GM12878 (cell line): ENCODE measurements around the gene MCOLN1. TPM values are rescaled to one million over a fixed set of nuclear protein-coding genes. Genes with fewer than 3 reads are reported as not detected.

ENCODE experiments used
- BCL3 ChIP-seq: IDR thresholded peaks from 2 replicates; pipeline ENCODE4 v1.6.1; 2011; ENCODE audit warnings: borderline replicate concordance, low read depth, mild to moderate bottlenecking, moderate library complexity, low read length; ENCODE audit not compliant: insufficient read depth, poor library complexity, severe bottlenecking
- EGR1 ChIP-seq, 2 experiments: IDR thresholded peaks; 1 replicate in 1 of 2; 2 replicates in 1 of 2; pipeline ENCODE4 v1.6.1; 2011 to 2012; ENCODE audit warnings: low read depth in 2 of 2, low read length in 2 of 2, borderline replicate concordance in 1 of 2, mild to moderate bottlenecking in 1 of 2, moderate library complexity in 1 of 2
- GATAD2B ChIP-seq: fragments of 450-650 bp; conservative IDR thresholded peaks from 2 replicates; pipeline ENCODE4 v1.6.1; 2017; ENCODE audit warnings: low read depth, mild to moderate bottlenecking, moderate library complexity
- HDGF ChIP-seq: fragments of 450-650 bp; IDR thresholded peaks from 2 replicates; pipeline ENCODE4 v1.6.1; 2016; ENCODE audit warnings: antibody characterized with exemption
- IRF4 ChIP-seq: IDR thresholded peaks from 2 replicates; pipeline ENCODE4 v1.6.1; 2011; ENCODE audit warnings: low read depth, low read length
- KAT2A ChIP-seq: conservative IDR thresholded peaks from 2 replicates; pipeline ENCODE4 v1.6.1; 2011; ENCODE audit warnings: low read depth, low read length; ENCODE audit not compliant: control insufficient read depth
- POLR2A ChIP-seq: IDR thresholded peaks from 2 replicates; pipeline ENCODE4 v1.6.1; 2011; ENCODE audit warnings: low read depth, mild to moderate bottlenecking, low read length
- POLR2AphosphoS5 ChIP-seq: IDR thresholded peaks from 2 replicates; pipeline ENCODE4 v1.6.1; 2011; ENCODE audit warnings: mild to moderate bottlenecking, low read length, inconsistent platforms
- SREBF2 ChIP-seq: IDR thresholded peaks from 2 replicates; pipeline ENCODE4 v1.6.1; 2012; ENCODE audit warnings: mild to moderate bottlenecking, low read length
- SRF ChIP-seq, 2 experiments: IDR thresholded peaks; 2 replicates each; pipeline ENCODE4 v1.6.1; 2011; ENCODE audit warnings: low read depth in 2 of 2, low read length in 2 of 2, mild to moderate bottlenecking in 1 of 2, moderate library complexity in 1 of 2
- STAT3 ChIP-seq: IDR thresholded peaks from 2 replicates; pipeline ENCODE4 v1.6.1; 2011; ENCODE audit warnings: low read depth, low read length, improper control_type of control experiment
- USF1 ChIP-seq: IDR thresholded peaks from 2 replicates; pipeline ENCODE4 v1.6.1; 2011; ENCODE audit warnings: borderline replicate concordance, low read depth, mild to moderate bottlenecking, moderate library complexity, mixed read lengths, low read length; ENCODE audit not compliant: insufficient read depth; ENCODE audit errors: extremely low read length
- ZNF24 ChIP-seq: fragments of 450-650 bp; IDR thresholded peaks from 2 replicates; pipeline ENCODE4 v1.6.1; 2017; ENCODE audit warnings: antibody characterized with exemption, mild to moderate bottlenecking
- polyA plus RNA-seq, 11 experiments: library from polyadenylated mRNA; depleted of rRNA in 4 of 11; unstranded in 6 of 11; stranded (reverse) in 5 of 11; fragments of >200 nt; fragmentation: Nextera tagmentation in 4 of 11; fragmentation: Illumina TruSeq in 1 of 11; extraction: Ambion mirVana in 4 of 11; extraction: Trizol in 1 of 11; gene quantifications; 1 replicate in 1 of 11; 2 replicates in 10 of 11; pipeline versions ENCODE4 v1.2.1 to v1.2.3, GENCODE V29; 2011 to 2016; ENCODE audit warnings: inconsistent platforms in 2 of 11, missing spikeins in 2 of 11, low read depth in 1 of 11
- total RNA-seq, 4 experiments: library from RNA; depleted of rRNA in 3 of 4; stranded (reverse); fragments of >200 nt in 3 of 4; fragmentation: Illumina TruSeq in 1 of 4; extraction: Trizol in 1 of 4; gene quantifications; 2 replicates each; pipeline versions ENCODE4 v1.2.1 to v1.2.3, GENCODE V29; 2013 to 2021
- TF ChIP-seq, protein P1 (sequence below): fragments of 450-650 bp; formaldehyde crosslinking; IDR thresholded peaks from 2 replicates; pipeline ENCODE4 v1.5.0; 2022; ENCODE audit warnings: mild to moderate bottlenecking, missing genetic modification characterization
- TF ChIP-seq, protein P2 (sequence below): IDR thresholded peaks from 2 replicates; pipeline ENCODE4 v1.6.1; 2011; ENCODE audit warnings: low read depth, low read length, improper control_type of control experiment, borderline replicate concordance
- TF ChIP-seq, protein P3 (sequence below): fragments of 450-650 bp; formaldehyde crosslinking; IDR thresholded peaks from 2 replicates; pipeline ENCODE4 v1.4.0; 2020; ENCODE audit warnings: mild to moderate bottlenecking, moderate library complexity

The MCOLN1 gene
- total and polyA plus RNA-seq, 10 of the 15 experiments (the other 5 are each of a cell fraction or from before 2014, with no cell fraction given), result 0.42 to 15.6 (median 4.9) TPM

GRCh38 chr19:7522072-7522922, at the start of gene MCOLN1 (continued):
- TF ChIP-seq KAT2A (no peak), USF1 (peak; percentile 100), BCL3 (peak; percentile 33), HDGF (peak; percentile 85; the same call in 1 of the 2 replicates), IRF4 (no peak), SRF (IDR thresholded peaks at IDR 0.05; ENCODE audit: low read depth in 2 of 2, low read length in 2 of 2) (peak in 1 of 2 experiments; percentile 54; a peak in 1 of 4 replicates), EGR1 (IDR thresholded peaks at IDR 0.05; ENCODE audit: borderline replicate concordance in 1 of 2, low read depth in 2 of 2, low read length in 2 of 2) (peak; percentile 73 to 85), GATAD2B (peak; percentile 77), POLR2A (peak; percentile 85), POLR2AphosphoS5 (no peak), ZNF24 (peak; percentile 13; the same call in 1 of the 2 replicates), STAT3 (no peak), SREBF2 (no peak)
- TF ChIP-seq, protein P1, sequence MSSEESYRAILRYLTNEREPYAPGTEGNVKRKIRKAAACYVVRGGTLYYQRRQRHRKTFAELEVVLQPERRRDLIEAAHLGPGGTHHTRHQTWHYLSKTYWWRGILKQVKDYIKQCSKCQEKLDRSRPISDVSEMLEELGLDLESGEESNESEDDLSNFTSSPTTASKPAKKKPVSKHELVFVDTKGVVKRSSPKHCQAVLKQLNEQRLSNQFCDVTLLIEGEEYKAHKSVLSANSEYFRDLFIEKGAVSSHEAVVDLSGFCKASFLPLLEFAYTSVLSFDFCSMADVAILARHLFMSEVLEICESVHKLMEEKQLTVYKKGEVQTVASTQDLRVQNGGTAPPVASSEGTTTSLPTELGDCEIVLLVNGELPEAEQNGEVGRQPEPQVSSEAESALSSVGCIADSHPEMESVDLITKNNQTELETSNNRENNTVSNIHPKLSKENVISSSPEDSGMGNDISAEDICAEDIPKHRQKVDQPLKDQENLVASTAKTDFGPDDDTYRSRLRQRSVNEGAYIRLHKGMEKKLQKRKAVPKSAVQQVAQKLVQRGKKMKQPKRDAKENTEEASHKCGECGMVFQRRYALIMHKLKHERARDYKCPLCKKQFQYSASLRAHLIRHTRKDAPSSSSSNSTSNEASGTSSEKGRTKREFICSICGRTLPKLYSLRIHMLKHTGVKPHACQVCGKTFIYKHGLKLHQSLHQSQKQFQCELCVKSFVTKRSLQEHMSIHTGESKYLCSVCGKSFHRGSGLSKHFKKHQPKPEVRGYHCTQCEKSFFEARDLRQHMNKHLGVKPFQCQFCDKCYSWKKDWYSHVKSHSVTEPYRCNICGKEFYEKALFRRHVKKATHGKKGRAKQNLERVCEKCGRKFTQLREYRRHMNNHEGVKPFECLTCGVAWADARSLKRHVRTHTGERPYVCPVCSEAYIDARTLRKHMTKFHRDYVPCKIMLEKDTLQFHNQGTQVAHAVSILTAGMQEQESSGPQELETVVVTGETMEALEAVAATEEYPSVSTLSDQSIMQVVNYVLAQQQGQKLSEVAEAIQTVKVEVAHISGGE (CRISPR knock-in tag), result peak; percentile 77
- TF ChIP-seq, protein P2, sequence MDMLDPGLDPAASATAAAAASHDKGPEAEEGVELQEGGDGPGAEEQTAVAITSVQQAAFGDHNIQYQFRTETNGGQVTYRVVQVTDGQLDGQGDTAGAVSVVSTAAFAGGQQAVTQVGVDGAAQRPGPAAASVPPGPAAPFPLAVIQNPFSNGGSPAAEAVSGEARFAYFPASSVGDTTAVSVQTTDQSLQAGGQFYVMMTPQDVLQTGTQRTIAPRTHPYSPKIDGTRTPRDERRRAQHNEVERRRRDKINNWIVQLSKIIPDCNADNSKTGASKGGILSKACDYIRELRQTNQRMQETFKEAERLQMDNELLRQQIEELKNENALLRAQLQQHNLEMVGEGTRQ, result peak; percentile 100
- TF ChIP-seq, protein P3, sequence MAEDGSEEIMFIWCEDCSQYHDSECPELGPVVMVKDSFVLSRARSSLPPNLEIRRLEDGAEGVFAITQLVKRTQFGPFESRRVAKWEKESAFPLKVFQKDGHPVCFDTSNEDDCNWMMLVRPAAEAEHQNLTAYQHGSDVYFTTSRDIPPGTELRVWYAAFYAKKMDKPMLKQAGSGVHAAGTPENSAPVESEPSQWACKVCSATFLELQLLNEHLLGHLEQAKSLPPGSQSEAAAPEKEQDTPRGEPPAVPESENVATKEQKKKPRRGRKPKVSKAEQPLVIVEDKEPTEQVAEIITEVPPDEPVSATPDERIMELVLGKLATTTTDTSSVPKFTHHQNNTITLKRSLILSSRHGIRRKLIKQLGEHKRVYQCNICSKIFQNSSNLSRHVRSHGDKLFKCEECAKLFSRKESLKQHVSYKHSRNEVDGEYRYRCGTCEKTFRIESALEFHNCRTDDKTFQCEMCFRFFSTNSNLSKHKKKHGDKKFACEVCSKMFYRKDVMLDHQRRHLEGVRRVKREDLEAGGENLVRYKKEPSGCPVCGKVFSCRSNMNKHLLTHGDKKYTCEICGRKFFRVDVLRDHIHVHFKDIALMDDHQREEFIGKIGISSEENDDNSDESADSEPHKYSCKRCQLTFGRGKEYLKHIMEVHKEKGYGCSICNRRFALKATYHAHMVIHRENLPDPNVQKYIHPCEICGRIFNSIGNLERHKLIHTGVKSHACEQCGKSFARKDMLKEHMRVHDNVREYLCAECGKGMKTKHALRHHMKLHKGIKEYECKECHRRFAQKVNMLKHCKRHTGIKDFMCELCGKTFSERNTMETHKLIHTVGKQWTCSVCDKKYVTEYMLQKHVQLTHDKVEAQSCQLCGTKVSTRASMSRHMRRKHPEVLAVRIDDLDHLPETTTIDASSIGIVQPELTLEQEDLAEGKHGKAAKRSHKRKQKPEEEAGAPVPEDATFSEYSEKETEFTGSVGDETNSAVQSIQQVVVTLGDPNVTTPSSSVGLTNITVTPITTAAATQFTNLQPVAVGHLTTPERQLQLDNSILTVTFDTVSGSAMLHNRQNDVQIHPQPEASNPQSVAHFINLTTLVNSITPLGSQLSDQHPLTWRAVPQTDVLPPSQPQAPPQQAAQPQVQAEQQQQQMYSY (CRISPR knock-in tag), result peak; percentile 97
